Cardiac muscle cell (in vitro differentiated cells and primary cell): ENCODE measurements around the gene PRPF8. TPM values are rescaled to one million over a fixed set of nuclear protein-coding genes. Genes with fewer than 3 reads are reported as not detected.

Experiments used
- DNase-seq, 2 donors: peaks; one replicate each; pipeline versions ENCODE4 v3.0.0 to v3.0.0-alpha.2; 2010 to 2017; ENCODE audit warnings: low read depth in 1 of 2, low spot score in 1 of 2
- H3K27ac ChIP-seq: fragments of 200-600 bp; sonication (generic); 2 replicates; pipeline ENCODE4 v1.5.1; 2016
- H3K27me3 ChIP-seq: fragments of 200-600 bp; sonication (generic); 2 replicates; pipeline ENCODE4 v1.6.0; 2016; ENCODE audit warnings: control low read depth
- H3K36me3 ChIP-seq: fragments of 200-600 bp; sonication (generic); 2 replicates; pipeline ENCODE4 v1.5.1; 2016; ENCODE audit warnings: control low read depth
- H3K4me1 ChIP-seq: fragments of 200-600 bp; sonication (generic); 2 replicates; pipeline ENCODE4 v1.8.1; 2017; ENCODE audit warnings: low read depth, mild to moderate bottlenecking, mixed run types
- H3K4me3 ChIP-seq: fragments of 200-600 bp; sonication (generic); 2 replicates; pipeline ENCODE4 v1.5.1; 2016; ENCODE audit warnings: mild to moderate bottlenecking
- H3K9me3 ChIP-seq: fragments of 200-600 bp; sonication (generic); 2 replicates; pipeline ENCODE4 v1.5.1; 2017; ENCODE audit warnings: low read depth, mild to moderate bottlenecking, control low read depth
- polyA plus RNA-seq: library from polyadenylated mRNA; unstranded; fragments of >200 nt; fragmentation: Nextera tagmentation; extraction: Ambion mirVana; gene quantifications from 2 replicates; pipeline ENCODE4 v1.2.1, GENCODE V29; 2016
- total RNA-seq: library from RNA; depleted of rRNA; stranded (reverse); fragments of >200 nt; gene quantifications from 2 replicates; pipeline ENCODE4 v1.2.3, GENCODE V29; 2016
- TF ChIP-seq, protein P1 (sequence below): IDR thresholded peaks from 2 replicates; pipeline ENCODE4 v1.5.1; 2012; ENCODE audit warnings: low read depth, mild to moderate bottlenecking, low read length

The PRPF8 gene
- total and polyA plus RNA-seq, 2 experiments from 2014 or later = 137 to 170 TPM

DNA sequence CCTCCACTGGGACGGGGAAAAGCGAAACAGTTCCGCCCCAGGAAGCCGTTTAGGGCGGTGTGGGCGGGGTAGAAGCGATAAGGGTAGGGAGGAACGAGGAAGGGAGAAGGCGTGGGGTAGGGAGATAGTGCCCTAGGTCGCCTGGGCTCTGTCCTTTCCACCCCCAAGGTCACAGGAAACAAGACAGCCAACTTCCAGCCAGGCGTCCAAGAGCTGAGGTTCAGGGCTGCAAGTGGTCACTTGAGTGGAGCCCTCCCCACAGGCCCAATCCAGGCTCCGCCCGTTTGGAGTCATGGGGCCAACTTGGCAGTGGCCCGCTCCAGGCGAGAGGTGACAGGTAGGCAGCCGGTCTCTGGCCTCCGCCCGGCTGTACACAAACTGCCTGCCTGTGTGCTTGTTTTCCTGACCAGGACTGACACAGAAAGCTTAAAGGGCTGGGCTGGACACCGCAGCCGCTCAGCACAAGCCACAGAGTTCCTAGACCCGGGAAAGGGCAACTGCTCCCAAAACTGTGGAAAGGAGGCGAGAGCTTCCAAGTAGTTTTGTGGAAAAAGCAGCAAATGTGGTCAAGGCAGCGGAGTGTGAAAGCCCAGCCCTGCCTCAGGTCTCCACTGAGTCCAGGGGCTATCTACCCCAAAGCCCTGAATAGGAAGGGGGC lies 34.7 kb downstream of the PRPF8 start, which contains the start of gene RILP:
Gene RILP (minus strand): TSS at position 23 of the 658 bp plus-strand sequence. CDS start 62 bp downstream, outside the sequence.
- DNase-seq = peak; percentile 55 to 95

DNA sequence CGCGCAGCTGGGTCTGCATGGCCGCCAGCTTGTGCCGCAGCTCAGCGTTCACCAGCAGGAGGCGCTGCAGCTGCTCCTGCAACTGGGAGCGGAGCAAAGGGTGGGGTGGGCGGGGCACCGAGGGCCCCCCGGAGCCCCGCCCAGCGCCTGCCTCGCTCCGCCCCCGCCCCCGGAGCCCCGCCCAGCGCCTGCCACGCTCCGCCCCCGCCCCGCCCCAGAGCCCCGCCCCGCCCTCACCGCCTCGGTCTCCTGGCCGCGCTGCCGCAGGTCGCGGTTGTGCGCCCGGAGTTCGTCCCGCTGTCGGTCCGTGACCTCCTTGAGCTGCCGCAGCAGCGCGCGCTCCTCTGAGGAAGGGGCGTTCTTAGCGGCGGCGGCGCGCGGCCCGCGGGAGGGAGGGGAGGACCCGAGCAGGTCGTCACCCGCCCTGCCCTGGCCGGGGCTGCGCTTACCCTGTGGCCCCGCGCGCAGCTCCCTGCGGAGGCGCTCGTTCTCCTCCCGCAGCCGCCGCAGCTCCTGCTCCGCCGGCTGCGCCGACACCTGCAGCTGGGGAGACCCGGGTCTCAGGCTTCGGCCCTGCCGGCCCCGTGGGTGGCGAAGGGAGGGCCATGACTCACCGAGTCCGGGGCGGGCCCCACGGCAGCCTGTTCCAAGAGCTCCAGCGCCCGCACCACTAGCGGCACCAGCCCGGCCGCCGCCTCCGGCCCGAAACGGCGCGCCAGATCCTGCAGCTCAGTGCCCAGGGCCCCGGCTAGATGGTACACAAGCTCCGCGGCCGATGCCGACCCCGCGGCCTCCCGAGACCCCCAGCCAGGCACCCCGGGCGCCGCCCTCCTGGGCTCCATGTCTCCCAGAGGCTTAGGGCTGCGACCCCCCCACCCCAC lies 35.5 kb downstream of the PRPF8 start:
- Histone ChIP-seq H3K27me3 (no peaks in the 10 kb centered on the region), H3K4me1 (peaks cover 17% of the 10 kb centered on the region), H3K9me3 (no peaks in the 10 kb centered on the region), H3K36me3 (peaks cover 35% of the 10 kb centered on the region), H3K27ac (peak overlapping the region; percentile 94), H3K4me3 (peak overlapping the region; percentile 44)
- TF ChIP-seq, protein P1, sequence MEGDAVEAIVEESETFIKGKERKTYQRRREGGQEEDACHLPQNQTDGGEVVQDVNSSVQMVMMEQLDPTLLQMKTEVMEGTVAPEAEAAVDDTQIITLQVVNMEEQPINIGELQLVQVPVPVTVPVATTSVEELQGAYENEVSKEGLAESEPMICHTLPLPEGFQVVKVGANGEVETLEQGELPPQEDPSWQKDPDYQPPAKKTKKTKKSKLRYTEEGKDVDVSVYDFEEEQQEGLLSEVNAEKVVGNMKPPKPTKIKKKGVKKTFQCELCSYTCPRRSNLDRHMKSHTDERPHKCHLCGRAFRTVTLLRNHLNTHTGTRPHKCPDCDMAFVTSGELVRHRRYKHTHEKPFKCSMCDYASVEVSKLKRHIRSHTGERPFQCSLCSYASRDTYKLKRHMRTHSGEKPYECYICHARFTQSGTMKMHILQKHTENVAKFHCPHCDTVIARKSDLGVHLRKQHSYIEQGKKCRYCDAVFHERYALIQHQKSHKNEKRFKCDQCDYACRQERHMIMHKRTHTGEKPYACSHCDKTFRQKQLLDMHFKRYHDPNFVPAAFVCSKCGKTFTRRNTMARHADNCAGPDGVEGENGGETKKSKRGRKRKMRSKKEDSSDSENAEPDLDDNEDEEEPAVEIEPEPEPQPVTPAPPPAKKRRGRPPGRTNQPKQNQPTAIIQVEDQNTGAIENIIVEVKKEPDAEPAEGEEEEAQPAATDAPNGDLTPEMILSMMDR = peak; percentile 78
- peak; percentile 95 to 98 for DNase-seq

More for the DNA sequence above, 34.7 kb downstream of the PRPF8 start, which contains the start of gene RILP:
- peak within 1 kb of the TSS; percentile 44 for H3K4me3 ChIP-seq
- no peaks in the 10 kb centered on the region for H3K27me3 ChIP-seq
- peak within 1 kb of the TSS; percentile 94 for H3K27ac ChIP-seq
- H3K36me3 ChIP-seq = peaks cover 41% of the 10 kb centered on the region
- TF ChIP-seq, protein P1 = no peak
- peaks cover 17% of the 10 kb centered on the region for H3K4me1 ChIP-seq
- H3K9me3 ChIP-seq = no peaks in the 10 kb centered on the region

DNA sequence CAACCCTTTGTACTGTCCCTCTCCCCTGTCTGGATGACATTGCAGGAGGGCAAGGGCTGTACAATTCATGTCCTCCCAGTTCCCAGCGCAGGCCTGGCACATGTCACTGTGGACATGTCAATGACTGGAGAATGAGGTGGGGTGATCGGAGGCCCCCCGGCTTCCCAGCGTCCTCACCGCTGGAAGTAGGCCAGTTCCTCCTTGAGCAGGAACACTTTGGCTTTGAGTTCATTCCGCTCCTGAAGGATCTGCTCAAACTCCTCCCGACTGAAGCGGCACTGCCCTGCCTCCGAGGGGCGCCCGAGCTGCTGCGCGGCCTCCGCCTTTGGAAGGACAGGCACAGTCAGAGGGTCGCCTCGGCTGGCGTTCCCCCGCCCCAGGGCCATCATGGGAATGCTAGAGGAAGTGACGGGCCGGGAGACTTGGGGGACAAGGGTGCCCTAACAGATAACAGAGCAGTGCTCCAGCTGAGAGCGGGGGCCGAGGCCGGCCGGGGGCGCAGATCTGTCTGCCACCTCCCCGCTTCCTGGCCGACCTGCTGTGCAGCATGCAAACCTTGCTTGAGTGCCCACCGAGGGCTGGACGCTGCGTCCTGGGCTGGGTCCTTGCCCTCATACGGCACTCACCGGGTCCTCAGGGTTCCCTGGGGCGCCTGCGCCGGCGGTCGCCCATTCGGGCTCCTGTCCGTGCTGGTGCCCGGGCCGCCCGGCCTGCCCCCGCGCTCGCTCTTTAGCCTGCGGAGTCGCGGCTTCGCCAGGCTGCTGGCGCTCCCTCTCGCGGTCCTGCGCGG lies 36.3 kb downstream of the PRPF8 start:
- Histone ChIP-seq H3K27me3 (peaks cover 6% of the 10 kb centered on the region), H3K36me3 (peaks cover 26% of the 10 kb centered on the region), H3K27ac (peak overlapping the region; percentile 71), H3K9me3 (no peaks in the 10 kb centered on the region), H3K4me3 (peak overlapping the region; percentile 28), H3K4me1 (peaks cover 17% of the 10 kb centered on the region)
- peak; percentile 46 to 49 for DNase-seq
- TF ChIP-seq, protein P1 = peak; percentile 7

DNA sequence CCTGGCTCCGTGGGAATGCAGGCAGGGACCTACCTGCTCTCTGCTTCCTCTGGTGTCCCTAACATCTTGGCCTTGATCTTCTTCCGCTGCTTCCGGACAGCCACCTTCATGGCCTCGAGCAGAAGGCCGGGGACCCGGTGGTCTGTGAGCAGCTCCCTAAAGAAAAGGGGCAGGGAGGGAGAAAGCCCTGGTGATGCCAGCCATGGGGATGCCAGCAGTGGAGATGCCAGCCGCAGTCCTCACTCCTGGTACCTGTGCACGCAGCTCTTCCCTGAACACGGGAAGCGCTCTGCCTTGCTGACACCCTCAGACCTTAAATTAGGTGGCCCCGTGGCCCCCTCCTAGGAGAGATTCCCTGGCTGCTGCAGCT lies 36.9 kb downstream of the PRPF8 start:
- Histone ChIP-seq H3K4me3 (no peak overlapping the region), H3K27ac (peak overlapping the region; percentile 6), H3K27me3 (peaks cover 8% of the 10 kb centered on the region), H3K9me3 (no peaks in the 10 kb centered on the region), H3K36me3 (peaks cover 20% of the 10 kb centered on the region), H3K4me1 (peaks cover 17% of the 10 kb centered on the region)
- TF ChIP-seq, protein P1 = no peak
- no peak for DNase-seq

DNA sequence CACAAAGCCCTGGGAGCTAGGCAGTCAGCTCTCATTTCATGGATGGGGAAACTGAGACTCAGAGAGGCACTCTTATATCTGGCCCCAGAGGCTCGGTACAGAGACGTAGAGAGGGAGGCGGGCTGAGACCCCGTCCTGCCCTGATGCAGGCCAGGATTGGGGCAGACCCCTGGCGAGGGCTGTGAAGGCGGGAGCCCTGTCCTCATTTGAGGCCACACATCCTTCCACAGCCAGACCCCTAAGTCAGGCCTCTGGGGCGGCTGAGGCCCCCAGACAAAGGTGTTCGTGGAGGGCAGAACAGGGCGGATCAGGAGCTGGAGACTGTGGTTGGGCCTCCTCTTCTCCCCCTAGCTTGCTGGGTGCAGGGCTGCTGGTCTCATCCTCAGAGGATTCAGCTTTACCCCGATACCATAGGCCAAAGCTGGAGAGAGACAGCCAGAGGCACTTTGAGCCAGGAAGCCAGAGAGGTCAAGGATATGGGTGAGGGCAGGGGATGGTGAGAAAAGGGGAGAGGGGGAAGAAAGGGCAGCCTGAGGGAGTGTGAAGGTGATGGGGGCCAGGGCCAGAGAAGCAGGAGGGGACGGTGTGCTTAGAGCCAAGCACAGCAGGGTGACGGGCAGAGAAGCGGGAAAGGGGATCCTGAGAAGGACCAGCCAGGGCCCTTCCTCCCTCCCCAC lies 38.3 kb downstream of the PRPF8 start:
- H3K27me3 ChIP-seq = peaks cover 8% of the 10 kb centered on the region
- no peak overlapping the region for H3K4me3 ChIP-seq
- TF ChIP-seq, protein P1 = no peak
- H3K36me3 ChIP-seq = peaks cover 8% of the 10 kb centered on the region
- no peaks in the 10 kb centered on the region for H3K9me3 ChIP-seq
- H3K4me1 ChIP-seq = peaks cover 17% of the 10 kb centered on the region
- DNase-seq = no peak
- no peak overlapping the region for H3K27ac ChIP-seq
